Tibial nerve (tissue), 4 donors: ENCODE results near the gene CS.
"Not testable (repeated sequence)": the region's sequence is repeated elsewhere in the genome, so short reads cannot be mapped to it uniquely, and the experiment has no call there.

Experiments
- CTCF ChIP-seq, 5 experiments: fragments of 200-600 bp in 3 of 5; fragments of 450-650 bp in 2 of 5; sonication (generic) in 3 of 5; IDR thresholded peaks; one replicate each; pipeline ENCODE4 v1.5.1; 2016 to 2019; ENCODE audit warnings: antibody characterized with exemption in 5 of 5, mild to moderate bottlenecking in 3 of 5, moderate library complexity in 2 of 5
- EP300 ChIP-seq, 2 donors: sonication (generic); formaldehyde crosslinking; IDR thresholded peaks; one replicate each; pipeline ENCODE4 v1.6.1; 2017; ENCODE audit warnings: antibody characterized with exemption in 2 of 2, mild to moderate bottlenecking in 1 of 2
- POLR2A ChIP-seq, 2 donors: fragments of 450-650 bp; IDR thresholded peaks; one replicate each; pipeline ENCODE4 v1.6.1; 2017; ENCODE audit warnings: antibody characterized with exemption in 2 of 2, mild to moderate bottlenecking in 2 of 2, moderate library complexity in 2 of 2

GRCh38 chr12:56266068-56266692 is 34.0 kb downstream of the CS start:
- TF ChIP-seq CTCF, POLR2A, EP300 (IDR thresholded peaks at IDR 0.05): not testable (repeated sequence)
